ENCODE data around the gene SYNJ2. TPM values are rescaled to one million over a fixed set of nuclear protein-coding genes. Genes with fewer than 3 reads are reported as not detected.

Gene SYNJ2
- total RNA-seq, 1 donor from 2014 or later = 60.3 TPM

GRCh38 chr6:158071121-158072082 lies 89.7 kb downstream of the SYNJ2 start:
- DNase-seq (ENCODE audit: low read depth, low spot score) = no peak

- peak; percentile 43 for DNase-seq (ENCODE audit: low read depth, low spot score)
These were observed 90.5 kb downstream of the SYNJ2 start for GRCh38 chr6:158072083-158072721.

- no peak for DNase-seq (ENCODE audit: low read depth, low spot score)
These were observed 92.1 kb downstream of the SYNJ2 start for GRCh38 chr6:158073776-158074175.

GRCh38 chr6:158076548-158076947 lies 94.9 kb downstream of the SYNJ2 start:
- DNase-seq (ENCODE audit: low read depth, low spot score) = no peak

- DNase-seq (ENCODE audit: low read depth, low spot score) = no peak
These were observed 96.0 kb downstream of the SYNJ2 start for GRCh38 chr6:158077676-158078075.

GRCh38 chr6:158078320-158078719 lies 96.7 kb downstream of the SYNJ2 start:
- no peak for DNase-seq (ENCODE audit: low read depth, low spot score)

- DNase-seq (ENCODE audit: low read depth, low spot score) = no peak
These were observed 99.4 kb downstream of the SYNJ2 start for GRCh38 chr6:158080849-158081656.

GRCh38 chr6:158081657-158081935 lies 99.9 kb downstream of the SYNJ2 start:
- no peak for DNase-seq (ENCODE audit: low read depth, low spot score)

GRCh38 chr6:158083455-158084325 lies 102.0 kb downstream of the SYNJ2 start:
- no peak for DNase-seq (ENCODE audit: low read depth, low spot score)

- no peak for DNase-seq (ENCODE audit: low read depth, low spot score)
These were observed 103.8 kb downstream of the SYNJ2 start for GRCh38 chr6:158085261-158086053.

GRCh38 chr6:158086054-158086503 lies 104.4 kb downstream of the SYNJ2 start:
- DNase-seq (ENCODE audit: low read depth, low spot score) = no peak

- DNase-seq (ENCODE audit: low read depth, low spot score) = no peak
These were observed 105.0 kb downstream of the SYNJ2 start for GRCh38 chr6:158086504-158087223.

GRCh38 chr6:158087224-158087867 lies 105.7 kb downstream of the SYNJ2 start:
- DNase-seq (ENCODE audit: low read depth, low spot score) = no peak

GRCh38 chr6:158092806-158093205 lies 111.1 kb downstream of the SYNJ2 start:
- no peak for DNase-seq (ENCODE audit: low read depth, low spot score)

GRCh38 chr6:158095031-158095430 lies 113.4 kb downstream of the SYNJ2 start:
- DNase-seq (ENCODE audit: low read depth, low spot score) = no peak

GRCh38 chr6:158095671-158096070 lies 114.0 kb downstream of the SYNJ2 start:
- DNase-seq (ENCODE audit: low read depth, low spot score) = no peak

GRCh38 chr6:158103228-158103627 lies 121.6 kb downstream of the SYNJ2 start:
- no peak for DNase-seq (ENCODE audit: low read depth, low spot score)

GRCh38 chr6:158104696-158105095 lies 123.0 kb downstream of the SYNJ2 start:
- no peak for DNase-seq (ENCODE audit: low read depth, low spot score)

- no peak for DNase-seq (ENCODE audit: low read depth, low spot score)
These were observed 128.1 kb downstream of the SYNJ2 start for GRCh38 chr6:158109748-158110147.
